ENCODE results near the gene UGT2B10. TPM values are rescaled to one million over a fixed set of nuclear protein-coding genes. Genes with fewer than 3 reads are reported as not detected.

UGT2B10 gene
- total and polyA plus RNA-seq, 9 of the 15 experiments (the other 6 are each of a cell fraction or from before 2014, with no cell fraction given), result 0.18 TPM; not detected in 8

DNA sequence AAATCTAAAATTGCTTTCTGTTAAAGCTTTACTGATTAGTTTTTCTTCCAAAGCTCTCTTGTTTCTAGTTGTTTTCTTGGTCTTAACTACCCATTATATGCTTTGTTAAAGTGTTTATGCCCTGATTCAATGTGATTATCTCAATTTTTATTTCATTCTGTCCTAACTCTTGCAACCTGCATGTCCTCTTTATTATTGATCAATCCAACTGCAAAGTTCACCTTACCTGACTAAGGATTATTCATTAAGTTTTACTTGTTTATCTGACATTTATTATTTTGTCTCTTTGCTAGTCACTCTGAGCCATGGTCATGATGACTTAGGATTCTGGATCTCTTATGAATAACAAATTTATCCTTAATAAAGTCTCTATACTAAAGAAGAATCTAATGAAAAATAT lies 15.8 kb downstream of the UGT2B10 start:
- H3K27ac ChIP-seq (ENCODE audit: extremely low read depth, low read depth, low read length), result no peak overlapping the region
- no peaks in the 10 kb centered on the region for H3K36me3 ChIP-seq (ENCODE audit: control insufficient read depth, insufficient read depth, low read length)
- no peaks in the 10 kb centered on the region for H3K4me1 ChIP-seq (replicated peaks in 1 of 2; ENCODE audit: control insufficient read depth in 2 of 2, insufficient read depth in 2 of 2, low read length in 2 of 2)
- ChIA-PET POLR2A (no interaction called here), CTCF (ENCODE audit: low intra/inter-chr PET ratio) (no interaction called here)
- H3K79me2 ChIP-seq (ENCODE audit: control insufficient read depth, insufficient read depth, low read length), result no peaks in the 10 kb centered on the region
- H3K4me2 ChIP-seq (ENCODE audit: insufficient read depth, low read length), result no peak overlapping the region
- intact Hi-C loops (cut with micrococcal nuclease), result no loop called here
- no peaks in the 10 kb centered on the region for H4K20me1 ChIP-seq (replicated peaks; ENCODE audit: control insufficient read depth, insufficient read depth, low read length)
- no peaks in the 10 kb centered on the region for H3K9me3 ChIP-seq (replicated peaks; ENCODE audit: control insufficient read depth, insufficient read depth, low read depth, low read length)
- BruUV-seq (replicated peaks), result no TSS peak
- no peaks in the 10 kb centered on the region for H3K27me3 ChIP-seq (ENCODE audit: control insufficient read depth in 2 of 2, insufficient read depth in 2 of 2, low read length in 2 of 2)
- DNase-seq (ENCODE audit: extremely low read depth in 1 of 4, low spot score in 3 of 4) (no peak), ATAC-seq (no peak), FAIRE-seq (no peak)
- no peak overlapping the region for H3K4me3 ChIP-seq
- H3K9ac ChIP-seq (ENCODE audit: insufficient read depth in 1 of 2, low read depth in 2 of 2, low read length in 2 of 2), result no peak overlapping the region
- in situ Hi-C loops (cut with MboI), result no loop called here
- no peaks in the 10 kb centered on the region for H3K9me1 ChIP-seq (ENCODE audit: control insufficient read depth, insufficient read depth, low read length)
- no peak overlapping the region for H2AFZ ChIP-seq (ENCODE audit: low read depth, low read length)
- TF ChIP-seq MIER1 (IDR thresholded peaks at IDR 0.05; ENCODE audit: low read depth), result no peak
- TF ChIP-seq, protein P1, sequence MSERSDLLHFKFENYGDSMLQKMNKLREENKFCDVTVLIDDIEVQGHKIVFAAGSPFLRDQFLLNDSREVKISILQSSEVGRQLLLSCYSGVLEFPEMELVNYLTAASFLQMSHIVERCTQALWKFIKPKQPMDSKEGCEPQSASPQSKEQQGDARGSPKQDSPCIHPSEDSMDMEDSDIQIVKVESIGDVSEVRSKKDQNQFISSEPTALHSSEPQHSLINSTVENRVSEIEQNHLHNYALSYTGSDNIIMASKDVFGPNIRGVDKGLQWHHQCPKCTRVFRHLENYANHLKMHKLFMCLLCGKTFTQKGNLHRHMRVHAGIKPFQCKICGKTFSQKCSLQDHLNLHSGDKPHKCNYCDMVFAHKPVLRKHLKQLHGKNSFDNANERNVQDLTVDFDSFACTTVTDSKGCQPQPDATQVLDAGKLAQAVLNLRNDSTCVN (CRISPR knock-in tag; IDR thresholded peaks at IDR 0.05), result no peak
- TF ChIP-seq, protein P2, sequence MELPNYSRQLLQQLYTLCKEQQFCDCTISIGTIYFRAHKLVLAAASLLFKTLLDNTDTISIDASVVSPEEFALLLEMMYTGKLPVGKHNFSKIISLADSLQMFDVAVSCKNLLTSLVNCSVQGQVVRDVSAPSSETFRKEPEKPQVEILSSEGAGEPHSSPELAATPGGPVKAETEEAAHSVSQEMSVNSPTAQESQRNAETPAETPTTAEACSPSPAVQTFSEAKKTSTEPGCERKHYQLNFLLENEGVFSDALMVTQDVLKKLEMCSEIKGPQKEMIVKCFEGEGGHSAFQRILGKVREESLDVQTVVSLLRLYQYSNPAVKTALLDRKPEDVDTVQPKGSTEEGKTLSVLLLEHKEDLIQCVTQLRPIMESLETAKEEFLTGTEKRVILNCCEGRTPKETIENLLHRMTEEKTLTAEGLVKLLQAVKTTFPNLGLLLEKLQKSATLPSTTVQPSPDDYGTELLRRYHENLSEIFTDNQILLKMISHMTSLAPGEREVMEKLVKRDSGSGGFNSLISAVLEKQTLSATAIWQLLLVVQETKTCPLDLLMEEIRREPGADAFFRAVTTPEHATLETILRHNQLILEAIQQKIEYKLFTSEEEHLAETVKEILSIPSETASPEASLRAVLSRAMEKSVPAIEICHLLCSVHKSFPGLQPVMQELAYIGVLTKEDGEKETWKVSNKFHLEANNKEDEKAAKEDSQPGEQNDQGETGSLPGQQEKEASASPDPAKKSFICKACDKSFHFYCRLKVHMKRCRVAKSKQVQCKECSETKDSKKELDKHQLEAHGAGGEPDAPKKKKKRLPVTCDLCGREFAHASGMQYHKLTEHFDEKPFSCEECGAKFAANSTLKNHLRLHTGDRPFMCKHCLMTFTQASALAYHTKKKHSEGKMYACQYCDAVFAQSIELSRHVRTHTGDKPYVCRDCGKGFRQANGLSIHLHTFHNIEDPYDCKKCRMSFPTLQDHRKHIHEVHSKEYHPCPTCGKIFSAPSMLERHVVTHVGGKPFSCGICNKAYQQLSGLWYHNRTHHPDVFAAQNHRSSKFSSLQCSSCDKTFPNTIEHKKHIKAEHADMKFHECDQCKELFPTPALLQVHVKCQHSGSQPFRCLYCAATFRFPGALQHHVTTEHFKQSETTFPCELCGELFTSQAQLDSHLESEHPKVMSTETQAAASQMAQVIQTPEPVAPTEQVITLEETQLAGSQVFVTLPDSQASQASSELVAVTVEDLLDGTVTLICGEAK (IDR thresholded peaks at IDR 0.05), result no peak
- TF ChIP-seq, protein P2 (CRISPR knock-in tag; IDR thresholded peaks at IDR 0.05), result no peak
